HG02943 (cell line): ENCODE results near the gene PXMP2.

Experiments used
- ATAC-seq: cut with Tn5 transposase; IDR thresholded peaks from one replicate; pipeline ENCODE4 v1.9.1; 2021; ENCODE audit warnings: mild to moderate bottlenecking, low read depth, moderate library complexity; ENCODE audit not compliant: unreplicated experiment

Gene PXMP2

GRCh38 chr12:132719954-132720324, 32.6 kb downstream of the PXMP2 start:
- no peak for ATAC-seq

DNA sequence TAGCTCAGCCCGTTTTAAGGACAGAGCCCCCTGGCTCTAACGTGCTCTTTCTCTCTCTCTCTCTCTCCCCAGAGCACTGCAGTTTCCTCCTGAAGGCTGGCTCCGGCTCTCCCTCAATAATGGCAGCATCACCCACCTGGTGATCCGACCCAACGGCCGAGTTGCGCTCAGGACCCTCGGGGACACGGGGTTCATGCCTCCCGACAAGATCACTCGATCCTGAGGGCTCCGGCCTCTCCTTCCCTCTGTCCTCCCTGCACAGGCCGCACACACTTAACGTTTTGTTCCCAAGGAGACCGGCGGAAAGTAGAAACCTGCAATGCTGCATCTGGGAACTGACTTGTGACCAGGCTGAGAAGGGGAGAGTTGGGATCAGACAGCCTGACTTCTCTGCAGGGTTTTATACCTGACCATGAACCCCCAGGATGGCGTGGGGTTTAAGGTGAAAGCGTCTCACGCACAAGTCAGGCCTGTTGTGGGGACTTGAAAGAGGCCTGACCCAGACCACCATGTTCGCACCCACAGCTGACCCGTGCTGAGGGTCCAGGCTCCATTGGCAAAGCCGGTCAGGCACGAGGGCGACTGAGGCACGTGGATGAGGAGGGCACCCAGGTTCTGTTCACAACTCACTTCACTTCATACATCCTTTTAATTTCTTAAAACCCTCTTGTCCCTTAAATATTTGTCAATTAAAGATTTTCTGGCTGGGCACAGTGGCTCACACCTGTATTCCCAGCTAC, 33.4 kb downstream of the PXMP2 start:
- ATAC-seq = no peak

DNA sequence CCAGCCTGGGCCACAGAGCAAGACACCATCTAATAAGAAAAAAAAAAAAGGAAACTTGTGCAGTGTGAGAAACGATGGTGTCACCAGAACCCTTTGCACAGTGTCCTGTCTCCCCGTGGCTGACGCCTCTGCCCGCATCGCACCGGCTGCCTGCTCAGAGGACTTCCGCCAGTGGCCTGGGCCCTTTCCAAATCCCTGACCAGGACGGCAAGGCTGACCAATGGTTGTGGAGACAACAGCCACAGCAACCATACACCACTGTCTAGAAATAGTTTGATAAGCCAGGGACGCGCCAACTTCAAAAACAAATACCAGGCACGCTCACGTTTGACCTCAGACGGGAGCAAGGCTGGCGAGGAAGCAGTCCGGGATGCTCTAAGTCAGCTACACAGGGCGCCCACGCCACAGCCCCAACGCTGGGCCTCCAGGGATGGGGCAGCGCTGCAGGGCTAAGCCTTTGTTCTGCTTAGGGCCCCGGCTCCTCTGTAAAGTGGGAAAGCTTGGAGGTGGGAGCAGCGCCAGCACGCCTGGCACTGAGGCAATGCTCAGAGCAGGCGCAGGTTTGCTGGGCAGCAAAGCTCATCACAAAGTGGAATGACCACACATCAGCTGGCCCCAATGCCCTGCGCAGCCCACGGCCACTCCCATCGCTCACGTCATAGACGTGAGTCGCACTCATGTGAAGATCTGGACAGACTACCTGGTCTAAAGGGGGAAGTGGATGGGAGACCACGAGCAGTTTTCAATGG, 35.8 kb downstream of the PXMP2 start:
- no peak for ATAC-seq

- ATAC-seq = no peak
These were observed 36.4 kb downstream of the PXMP2 start for GRCh38 chr12:132723764-132724140.

GRCh38 chr12:132724506-132725241, 37.3 kb downstream of the PXMP2 start:
- no peak for ATAC-seq

GRCh38 chr12:132726386-132726785, 39.0 kb downstream of the PXMP2 start:
- ATAC-seq = no peak

DNA sequence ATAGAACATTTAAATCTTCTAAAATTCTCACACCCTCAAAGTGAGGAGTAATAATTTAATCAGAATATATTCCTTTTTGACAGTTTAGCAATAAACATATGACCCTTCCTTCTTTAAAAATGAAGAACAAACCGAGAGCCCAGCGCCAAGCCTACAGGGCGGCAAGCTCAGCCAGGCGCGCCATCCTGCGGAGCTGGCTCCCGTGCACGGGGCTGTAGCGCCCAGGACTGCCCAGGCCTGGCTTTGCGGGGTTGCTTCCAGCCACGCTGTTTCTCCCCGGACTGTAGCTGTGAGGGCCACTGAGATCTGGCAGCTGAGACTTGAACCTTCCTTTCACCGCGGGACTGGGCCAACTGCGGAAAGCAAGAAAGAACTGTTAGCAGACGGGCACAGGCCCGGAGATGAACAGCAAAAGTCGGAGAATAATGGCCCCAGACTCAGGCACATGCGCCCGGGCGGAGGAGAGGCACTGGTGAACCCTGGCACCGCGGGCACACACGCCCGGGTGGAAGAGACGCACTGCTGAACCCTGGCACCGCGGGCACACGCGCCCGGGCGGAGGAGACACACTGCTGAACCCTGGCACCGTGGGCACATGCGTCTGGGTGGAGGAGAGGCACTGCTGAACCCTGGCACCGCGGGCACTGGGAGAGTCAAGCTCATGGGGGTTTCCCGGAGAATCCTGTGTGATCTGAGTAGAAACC, 39.9 kb downstream of the PXMP2 start:
- ATAC-seq = no peak

DNA sequence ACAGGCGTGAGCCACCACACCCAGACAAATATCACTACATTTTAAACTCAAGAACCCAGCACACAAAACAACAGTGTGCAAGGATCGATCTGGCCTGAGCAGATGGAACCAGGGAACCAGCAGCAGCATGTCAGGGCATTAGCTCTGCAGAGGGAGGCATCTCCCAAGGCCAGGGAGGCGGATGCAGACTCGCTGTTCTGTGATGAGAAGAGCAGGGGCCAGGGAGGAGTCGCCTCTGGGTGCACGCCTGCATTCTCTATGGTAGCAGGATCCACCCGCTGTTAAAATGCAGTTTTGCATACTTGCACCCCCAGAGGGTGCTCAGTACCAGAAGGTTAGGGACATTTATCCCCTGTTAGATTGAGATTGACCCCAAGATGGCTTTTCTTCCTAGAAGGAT, 41.1 kb downstream of the PXMP2 start:
- ATAC-seq = no peak

- ATAC-seq = no peak
These were observed 42.3 kb downstream of the PXMP2 start for GRCh38 chr12:132729541-132730320.

GRCh38 chr12:132730353-132730752, 43.0 kb downstream of the PXMP2 start:
- no peak for ATAC-seq

- no peak for ATAC-seq
These were observed 44.2 kb downstream of the PXMP2 start for GRCh38 chr12:132731574-132731973.

DNA sequence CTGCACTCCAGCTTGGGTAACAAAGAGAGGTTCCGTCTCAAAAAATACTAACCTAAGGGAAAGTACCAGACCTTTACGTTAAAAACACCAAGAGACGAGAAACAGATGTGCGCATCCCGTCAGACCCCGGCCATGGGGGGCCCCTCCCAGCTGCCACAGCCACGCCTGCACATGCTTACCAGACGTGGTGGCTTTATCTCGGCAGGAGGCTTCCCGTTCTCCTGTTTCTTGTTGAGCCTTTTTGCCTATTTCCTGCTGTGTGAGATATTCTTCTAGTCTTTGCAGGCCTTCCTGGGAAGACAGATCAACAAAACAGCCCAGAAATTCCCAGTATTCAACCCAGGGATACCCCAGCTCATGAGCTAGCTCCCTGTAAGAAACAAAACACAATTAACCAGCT, 46.8 kb downstream of the PXMP2 start:
- ATAC-seq = no peak

GRCh38 chr12:132735496-132735895, 48.1 kb downstream of the PXMP2 start:
- no peak for ATAC-seq

GRCh38 chr12:132736378-132736777, 49.0 kb downstream of the PXMP2 start:
- no peak for ATAC-seq

- ATAC-seq = no peak
These were observed 49.5 kb downstream of the PXMP2 start for GRCh38 chr12:132736913-132737312.

GRCh38 chr12:132739600-132740312, 52.4 kb downstream of the PXMP2 start:
- ATAC-seq = no peak

DNA sequence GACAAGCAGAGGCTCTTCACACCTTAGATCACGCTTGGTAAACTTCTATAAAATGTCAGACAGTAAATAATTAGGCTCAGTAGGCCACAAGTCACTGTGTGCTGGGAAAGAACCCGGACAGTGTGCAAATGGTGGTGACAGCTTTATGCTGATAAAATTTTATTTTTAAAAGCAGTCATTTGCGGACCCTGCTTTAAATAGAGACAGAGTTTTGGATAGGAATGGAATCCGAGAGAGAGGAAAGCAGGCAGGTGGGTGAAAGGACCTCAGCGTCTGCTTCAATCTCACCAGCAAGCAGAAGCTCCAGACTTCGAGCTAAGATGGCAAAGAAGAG, 52.9 kb downstream of the PXMP2 start:
- no peak for ATAC-seq

GRCh38 chr12:132740652-132741051, 53.3 kb downstream of the PXMP2 start:
- ATAC-seq = no peak

GRCh38 chr12:132741620-132742019, 54.2 kb downstream of the PXMP2 start:
- no peak for ATAC-seq

DNA sequence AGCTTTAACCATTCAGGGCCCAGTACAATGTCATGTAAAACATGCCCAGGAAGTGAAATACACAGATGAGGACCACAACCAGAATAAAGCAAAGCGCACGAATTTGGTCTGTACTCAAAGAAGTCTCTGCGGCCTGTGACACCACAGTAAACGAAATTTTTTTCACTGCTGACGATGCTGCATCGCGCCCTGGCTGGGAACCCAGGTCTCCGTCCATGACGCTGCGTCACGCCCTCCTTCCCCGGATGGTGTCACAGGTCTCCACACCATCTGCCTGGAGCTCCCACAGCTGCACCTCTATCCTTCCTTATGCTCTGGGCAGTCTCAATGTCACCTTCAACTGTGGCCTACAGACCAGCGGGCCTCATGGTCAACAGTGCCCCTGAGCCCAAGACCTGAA, 56.4 kb downstream of the PXMP2 start:
- no peak for ATAC-seq
